HepG2 (cell line): ENCODE results near the gene PCGF2. TPM values are rescaled to one million over a fixed set of nuclear protein-coding genes. Genes with fewer than 3 reads are reported as not detected.

Source experiments
- ATAC-seq: fragments of 200-7000 bp; cut with Tn5 transposase; 3 replicates; pipeline ENCODE4 v1.9.1; 2020; ENCODE audit warnings: mild to moderate bottlenecking, moderate library complexity
- BruUV-seq: library from RNA; stranded (reverse); fragments of 400-500 nt; replicated peaks from 2 replicates; lab custom pipeline; 2021; lab: Mats Ljungman, UMichigan
- CTCF ChIA-PET: fragments of 300-600 bp; formaldehyde crosslinking; extraction: SDS; loops from one replicate; lab custom pipeline; 2021; ENCODE audit warnings: low total read pairs, inconsistent platforms, low intra/inter-chr PET ratio; lab: Yijun Ruan, JAX
- POLR2A ChIA-PET: fragments of 350-600 bp; sonication (Branson Sonifier 250); formaldehyde crosslinking; loops from one replicate; lab custom pipeline; 2020; ENCODE audit warnings: antibody characterized with exemption, inconsistent platforms; lab: Yijun Ruan, JAX
- DNase-seq: peaks from one replicate; pipeline ENCODE4 v3.0.0-alpha.2; 2015; ENCODE audit warnings: low spot score
- FAIRE-seq: peaks from 3 replicates; lab custom pipeline; 2011; peaks lifted over from hg19 to GRCh38; lab: Jason Lieb, UNC
- H2AFZ ChIP-seq: one replicate; pipeline ENCODE4 v1.6.1; 2011; ENCODE audit warnings: low read length, inconsistent platforms
- H3K27ac ChIP-seq: fragments of 300-600 bp; 3 replicates; pipeline ENCODE4 v1.8.0; 2011; ENCODE audit warnings: mixed run types, mild to moderate bottlenecking, mixed read lengths, low read length, inconsistent platforms; ENCODE audit not compliant: insufficient read depth; ENCODE audit errors: extremely low read length
- H3K27me3 ChIP-seq, 2 experiments: fragments of 200-600 bp in 1 of 2; 2 replicates in 1 of 2; 3 replicates in 1 of 2; pipeline versions ENCODE4 v1.6.0 to v1.8.0; 2011; ENCODE audit warnings: low read length in 2 of 2, mild to moderate bottlenecking in 2 of 2, moderate library complexity in 2 of 2, inconsistent platforms in 1 of 2; ENCODE audit not compliant: insufficient read depth in 2 of 2, control insufficient read depth in 1 of 2
- H3K36me3 ChIP-seq, 2 experiments: fragments of 200-600 bp in 1 of 2; replicated peaks in 1 of 2; 2 replicates in 1 of 2; 3 replicates in 1 of 2; pipeline versions ENCODE4 v1.5.1 to v1.8.0; 2011; ENCODE audit warnings: low read length in 2 of 2, inconsistent platforms in 1 of 2; ENCODE audit not compliant: insufficient read depth in 2 of 2, control insufficient read depth in 1 of 2
- H3K4me1 ChIP-seq: 2 replicates; pipeline ENCODE4 v1.5.1; 2012; ENCODE audit warnings: low read length, inconsistent platforms; ENCODE audit not compliant: insufficient read depth
- H3K4me2 ChIP-seq: 2 replicates; pipeline ENCODE4 v1.6.0; 2011; ENCODE audit warnings: low read depth, low read length, inconsistent platforms
- H3K4me3 ChIP-seq, 3 experiments: fragments of 200-600 bp in 1 of 3; sonication (generic), shearing (Covaris generic) in 1 of 3; replicated peaks in 1 of 3; 2 replicates each; pipeline ENCODE4 v1.5.1; 2011 to 2016; ENCODE audit warnings: low read length in 3 of 3, inconsistent platforms in 2 of 3, low read depth in 2 of 3, mild to moderate bottlenecking in 2 of 3, control low read depth in 1 of 3, mixed read lengths in 1 of 3; ENCODE audit not compliant: insufficient read depth in 1 of 3
- H3K79me2 ChIP-seq: one replicate; pipeline ENCODE4 v1.6.1; 2011; ENCODE audit warnings: low read length, inconsistent platforms; ENCODE audit not compliant: insufficient read depth
- H3K9ac ChIP-seq: 2 replicates; pipeline ENCODE4 v1.6.0; 2011; ENCODE audit warnings: mild to moderate bottlenecking, low read depth, low read length, inconsistent platforms; ENCODE audit not compliant: insufficient read depth
- H3K9me3 ChIP-seq: 2 replicates; pipeline ENCODE4 v1.5.1; 2012; ENCODE audit warnings: mild to moderate bottlenecking, low read length
- H4K20me1 ChIP-seq: 2 replicates; pipeline ENCODE4 v1.6.0; 2011; ENCODE audit warnings: inconsistent platforms, mild to moderate bottlenecking, low read length, moderate library complexity; ENCODE audit not compliant: insufficient read depth
- CEBPB ChIP-seq: IDR thresholded peaks from 2 replicates; pipeline ENCODE4 v1.6.1; 2011; ENCODE audit warnings: low read depth, low read length, improper control_type of control experiment, borderline replicate concordance
- MAZ ChIP-seq, 2 experiments: sonication (generic) in 1 of 2; formaldehyde crosslinking in 1 of 2; IDR thresholded peaks; 2 replicates each; pipeline versions ENCODE4 v1.5.0 to v1.6.1; 2012 to 2020; ENCODE audit warnings: low read depth in 2 of 2, mild to moderate bottlenecking in 2 of 2, borderline replicate concordance in 1 of 2, improper control_type of control experiment in 1 of 2, low read length in 1 of 2, missing genetic modification reagents in 1 of 2, moderate library complexity in 1 of 2
- MED13 ChIP-seq: sonication (generic); formaldehyde crosslinking; IDR thresholded peaks from 2 replicates; pipeline ENCODE4 v1.5.0; 2020; ENCODE audit warnings: missing genetic modification reagents
- PAX8 ChIP-seq: sonication (generic); formaldehyde crosslinking; IDR thresholded peaks from 2 replicates; pipeline ENCODE4 v1.8.0; 2022; ENCODE audit warnings: mild to moderate bottlenecking, missing genetic modification reagents, borderline replicate concordance
- TBX3 ChIP-seq: fragments of 450-650 bp; IDR thresholded peaks from 2 replicates; pipeline ENCODE4 v1.6.1; 2017; ENCODE audit warnings: antibody characterized with exemption, mild to moderate bottlenecking, inconsistent platforms, borderline replicate concordance
- TMF1 ChIP-seq: sonication (generic); formaldehyde crosslinking; IDR thresholded peaks from 2 replicates; pipeline ENCODE4 v1.8.1; 2022; ENCODE audit warnings: low read depth, missing genetic modification reagents
- ZBTB21 ChIP-seq: sonication (generic); formaldehyde crosslinking; IDR thresholded peaks from 2 replicates; pipeline ENCODE4 v1.4.0; 2020; ENCODE audit warnings: missing genetic modification reagents
- ZFP37 ChIP-seq: sonication (generic); formaldehyde crosslinking; IDR thresholded peaks from 2 replicates; pipeline ENCODE4 v1.4.0; 2020; ENCODE audit warnings: missing genetic modification reagents, borderline replicate concordance
- ZNF12 ChIP-seq: sonication (generic); formaldehyde crosslinking; IDR thresholded peaks from 2 replicates; pipeline ENCODE4 v1.5.0; 2020; ENCODE audit warnings: missing genetic modification reagents
- ZNF121 ChIP-seq: sonication (generic); formaldehyde crosslinking; IDR thresholded peaks from 2 replicates; pipeline ENCODE4 v1.5.0; 2020; ENCODE audit warnings: mild to moderate bottlenecking, missing genetic modification reagents
- ZNF124 ChIP-seq: sonication (generic); formaldehyde crosslinking; IDR thresholded peaks from 2 replicates; pipeline ENCODE4 v1.4.0; 2020; ENCODE audit warnings: missing genetic modification reagents
- ZNF253 ChIP-seq: sonication (generic); formaldehyde crosslinking; IDR thresholded peaks from 2 replicates; pipeline ENCODE4 v1.8.0; 2022; ENCODE audit warnings: mild to moderate bottlenecking, missing genetic modification reagents, borderline replicate concordance
- ZNF280B ChIP-seq: sonication (generic); formaldehyde crosslinking; IDR thresholded peaks from 2 replicates; pipeline ENCODE4 v1.5.0; 2020; ENCODE audit warnings: missing genetic modification reagents, mild to moderate bottlenecking, borderline replicate concordance
- ZNF574 ChIP-seq: sonication (generic); formaldehyde crosslinking; IDR thresholded peaks from 2 replicates; pipeline ENCODE4 v1.4.0; 2020; ENCODE audit warnings: missing genetic modification reagents
- ZNF577 ChIP-seq: sonication (generic); formaldehyde crosslinking; IDR thresholded peaks from 2 replicates; pipeline ENCODE4 v1.4.0; 2020; ENCODE audit warnings: mild to moderate bottlenecking, low read depth, missing genetic modification reagents, borderline replicate concordance
- ZNF709 ChIP-seq: sonication (generic); formaldehyde crosslinking; IDR thresholded peaks from 2 replicates; pipeline ENCODE4 v1.5.0; 2020; ENCODE audit warnings: mild to moderate bottlenecking, missing genetic modification reagents
- ZSCAN20 ChIP-seq: sonication (generic); formaldehyde crosslinking; IDR thresholded peaks from 2 replicates; pipeline ENCODE4 v1.4.0; 2020; ENCODE audit warnings: missing genetic modification reagents, mild to moderate bottlenecking, borderline replicate concordance
- WGBS: methylation state at CpG from one replicate; pipeline ENCODE4 v1.1.6; 2017; ENCODE audit warnings: low lambda C conversion rate; 5-methylcytosine and 5-hydroxymethylcytosine counted together
- in situ Hi-C: cut with HindIII; loops from 2 replicates; pipeline ENCODE4 v1.10.0; 2017; ENCODE audit warnings: low pct_unique_long_range_greater_than_20kb; ENCODE audit not compliant: extremely low pct_ligation_motif_present
- intact Hi-C: fragments of 100-400 bp; cut with micrococcal nuclease; formaldehyde crosslinking; loops from one replicate; pipeline ENCODE4 v1.10.0; 2022; ENCODE audit not compliant: unreplicated experiment
- polyA plus RNA-seq, 8 experiments: library from polyadenylated mRNA; depleted of rRNA in 3 of 8; stranded (reverse) in 7 of 8; unstranded in 1 of 8; fragments of >200 nt; fragmentation: Illumina TruSeq in 4 of 8; extraction: Trizol in 4 of 8; gene quantifications; 2 replicates each; pipeline versions ENCODE4 v1.2.1 to v1.2.3, GENCODE V29; 2011 to 2016; ENCODE audit warnings: low read depth in 4 of 8, missing spikeins in 1 of 8, mixed read lengths in 1 of 8; ENCODE audit not compliant: insufficient read depth in 1 of 8
- total RNA-seq, 5 experiments: library from RNA; depleted of rRNA; stranded (reverse); fragments of >200 nt; fragmentation: Illumina TruSeq; extraction: Trizol; gene quantifications; 2 replicates each; pipeline ENCODE4 v1.2.3, GENCODE V29; 2016; ENCODE audit warnings: low read depth in 1 of 5

The PCGF2 gene
- total and polyA plus RNA-seq, 2 of the 13 experiments (the other 11 are each of a cell fraction or from before 2014, with no cell fraction given) = 11.6 to 29.4 TPM

- Histone ChIP-seq H4K20me1 (peaks cover 12% of the 10 kb centered on the region), H3K4me2 (peak within 1 kb of the TSS; percentile 99), H3K27ac (peak within 1 kb of the TSS; percentile 99), H3K9ac (peak within 1 kb of the TSS; percentile 100), H3K9me3 (no peaks in the 10 kb centered on the region), H3K4me3 (peak within 1 kb of the TSS; percentile 71 to 99 (median 95)), H2AFZ (no peak within 1 kb of the TSS), H3K27me3 (no peaks in the 10 kb centered on the region; a peak in 1 of 5 replicates), H3K79me2 (peaks cover 48% of the 10 kb centered on the region), H3K4me1 (peaks cover 64% of the 10 kb centered on the region), H3K36me3 (peaks cover 11 to 26% of the 10 kb centered on the region in 2 experiments)
- in situ Hi-C loops = no loop called here
- ChIA-PET CTCF (interaction anchor here (0.7 to 1.8 kb wide), 2 partner anchors 25 to 28 kb away, joined by 3 to 4 read pairs; partner anchors contain the start of gene CISD3), POLR2A (interaction anchor here (1.2 to 8.9 kb wide), 15 partner anchors 12 to 91 kb away, joined by 5 to 106 read pairs (median 13); partner anchors contain the start of genes CISD3 and EPOP)
- FAIRE-seq (no peak), ATAC-seq (peak; percentile 1), DNase-seq (peak; percentile 64)
- intact Hi-C loops = loop anchor here (1.0 kb wide), 1 partner anchor 48 kb away; no protein-coding TSS in a partner anchor
- TSS peak; percentile 29 for BruUV-seq
- WGBS = 2% methylated on average over 69 of the region's 100 CpGs
- TF ChIP-seq ZBTB21 (CRISPR knock-in tag) = 0 out of 2 replicates have a peak, but pooled peaks have one; percentile 42
- no peak for TF ChIP-seq PAX8 (CRISPR knock-in tag)
- peak; percentile 78; the same call in 1 of the 2 replicates for TF ChIP-seq ZSCAN20 (CRISPR knock-in tag)
- no peak for TF ChIP-seq CEBPB
- TF ChIP-seq ZNF280B (CRISPR knock-in tag) = no peak
- 0 out of 2 replicates have a peak, but pooled peaks have one; percentile 25 for TF ChIP-seq ZNF124 (CRISPR knock-in tag)
- no peak for TF ChIP-seq ZNF577 (CRISPR knock-in tag)
- no peak for TF ChIP-seq ZNF121 (CRISPR knock-in tag)
- TF ChIP-seq ZNF253 (CRISPR knock-in tag) = no peak
- 0 out of 2 replicates have a peak, but pooled peaks have one; percentile 44 for TF ChIP-seq ZFP37 (CRISPR knock-in tag)
- TF ChIP-seq ZNF574 (CRISPR knock-in tag) = peak; percentile 40; the same call in 1 of the 2 replicates
- TF ChIP-seq MAZ (IDR thresholded peaks at IDR 0.05; ENCODE audit: borderline replicate concordance, low read depth, low read length) = peak; percentile 57
- TF ChIP-seq MAZ (CRISPR knock-in tag; IDR thresholded peaks at IDR 0.05; ENCODE audit: low read depth) = 0 out of 2 replicates have a peak, but pooled peaks have one; percentile 45
- no peak for TF ChIP-seq TBX3
- peak; percentile 90 for TF ChIP-seq TMF1 (CRISPR knock-in tag)
- TF ChIP-seq MED13 = no peak
- TF ChIP-seq ZNF709 (CRISPR knock-in tag) = no peak
- no peak for TF ChIP-seq ZNF12 (CRISPR knock-in tag)
Observed at GRCh38 chr17:38704606-38705522, 43.3 kb downstream of the PCGF2 start, which contains the start of gene MLLT6. Gene MLLT6 (plus strand): TSS chr17:38705273. CDS start chr17:38705633, 360 bp downstream.
